Loucy (cell line): Measurements from ENCODE around the gene RAB30.

Experiments used
- H2AFZ ChIP-seq: fragments of 200-600 bp; sonication (generic); 2 replicates; pipeline ENCODE4 v1.6.0; 2016; ENCODE audit warnings: antibody characterized with exemption, mild to moderate bottlenecking, low read length, moderate library complexity
- H3F3A ChIP-seq: fragments of 200-600 bp; 2 replicates; pipeline ENCODE4 v1.6.0; 2016; ENCODE audit warnings: antibody characterized with exemption, low read depth, mild to moderate bottlenecking
- H3K27me3 ChIP-seq: fragments of 200-600 bp; sonication (generic); 2 replicates; pipeline ENCODE4 v1.6.1; 2014; ENCODE audit warnings: low read length, mild to moderate bottlenecking; ENCODE audit not compliant: insufficient read depth, poor library complexity, severe bottlenecking
- H3K36me3 ChIP-seq: fragments of 200-600 bp; sonication (generic); 2 replicates; pipeline ENCODE4 v1.6.1; 2016; ENCODE audit warnings: low read length; ENCODE audit not compliant: insufficient read depth
- H3K4me1 ChIP-seq: fragments of 200-600 bp; sonication (generic); 2 replicates; pipeline ENCODE4 v1.5.1; 2014; ENCODE audit warnings: low read length, mild to moderate bottlenecking; ENCODE audit not compliant: insufficient read depth, poor library complexity, severe bottlenecking
- H3K4me2 ChIP-seq: fragments of 200-600 bp; sonication (generic); 2 replicates; pipeline ENCODE4 v1.6.0; 2014; ENCODE audit warnings: antibody characterized with exemption, low read length, low read depth, mild to moderate bottlenecking; ENCODE audit not compliant: poor library complexity, severe bottlenecking
- H3K4me3 ChIP-seq: fragments of 200-600 bp; sonication (generic); 2 replicates; pipeline ENCODE4 v1.5.1; 2014; ENCODE audit warnings: low read length, mild to moderate bottlenecking, mixed read lengths; ENCODE audit not compliant: poor library complexity, severe bottlenecking
- H3K79me2 ChIP-seq: fragments of 200-600 bp; sonication (generic); 2 replicates; pipeline ENCODE4 v1.6.1; 2014; ENCODE audit warnings: low read length; ENCODE audit not compliant: insufficient read depth
- H3K9ac ChIP-seq: fragments of 200-600 bp; sonication (generic); 2 replicates; pipeline ENCODE4 v1.6.0; 2014; ENCODE audit warnings: mild to moderate bottlenecking, low read depth, low read length, moderate library complexity; ENCODE audit not compliant: poor library complexity, severe bottlenecking
- H3K9me2 ChIP-seq: fragments of 200-600 bp; sonication (generic); replicated peaks from 2 replicates; pipeline ENCODE4 v1.6.1; 2016; ENCODE audit warnings: low read depth, low read length, mixed read lengths
- H3K9me3 ChIP-seq: fragments of 200-600 bp; sonication (generic); 2 replicates; pipeline ENCODE4 v1.6.1; 2014; ENCODE audit warnings: mild to moderate bottlenecking, antibody characterized with exemption, low read length, low read depth; ENCODE audit not compliant: insufficient read depth
- H4K20me1 ChIP-seq: fragments of 200-600 bp; sonication (generic); 2 replicates; pipeline ENCODE4 v1.6.0; 2014; ENCODE audit warnings: antibody characterized with exemption, low read length, mild to moderate bottlenecking; ENCODE audit not compliant: insufficient read depth, poor library complexity, severe bottlenecking
- EZH2phosphoT487 ChIP-seq: fragments of 200-600 bp; IDR thresholded peaks from 2 replicates; pipeline ENCODE4 v1.6.1; 2018; ENCODE audit warnings: antibody characterized with exemption, mild to moderate bottlenecking, moderate library complexity, borderline replicate concordance
- TF ChIP-seq, protein P1 (sequence below): fragments of 200-600 bp; sonication (generic); conservative IDR thresholded peaks from 2 replicates; pipeline ENCODE4 v1.5.1; 2014; ENCODE audit warnings: mild to moderate bottlenecking, antibody characterized with exemption, low read length

RAB30 gene

DNA sequence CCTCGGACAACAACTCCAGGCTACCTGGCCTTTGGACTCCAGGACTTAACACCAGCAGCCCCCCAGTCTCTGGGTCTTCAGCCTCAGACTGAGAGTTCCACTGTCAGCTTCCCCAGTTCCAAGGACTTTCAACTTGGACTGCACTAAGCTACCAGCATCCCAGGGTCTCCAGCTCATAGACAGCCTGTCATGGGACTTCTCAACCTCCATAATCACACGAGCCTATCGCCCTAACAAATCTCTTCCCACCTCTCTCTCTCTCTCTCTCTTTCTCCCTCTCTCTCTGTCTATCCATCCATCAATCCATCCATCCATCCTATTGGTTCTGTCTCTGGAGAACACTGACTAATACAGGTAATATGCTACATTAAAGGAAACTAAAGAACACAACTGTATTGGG, 10.7 kb downstream of the RAB30 start:
- Histone ChIP-seq H3K9me2 (no peaks in the 10 kb centered on the region), H3K9me3 (no peaks in the 10 kb centered on the region), H3F3A (no peaks in the 10 kb centered on the region), H2AFZ (no peak overlapping the region), H3K4me1 (peaks cover 18% of the 10 kb centered on the region), H3K27me3 (no peaks in the 10 kb centered on the region), H3K79me2 (no peaks in the 10 kb centered on the region), H3K9ac (no peak overlapping the region), H4K20me1 (no peaks in the 10 kb centered on the region), H3K36me3 (no peaks in the 10 kb centered on the region), H3K4me3 (no peak overlapping the region), H3K4me2 (no peak overlapping the region)
- TF ChIP-seq, protein P1, sequence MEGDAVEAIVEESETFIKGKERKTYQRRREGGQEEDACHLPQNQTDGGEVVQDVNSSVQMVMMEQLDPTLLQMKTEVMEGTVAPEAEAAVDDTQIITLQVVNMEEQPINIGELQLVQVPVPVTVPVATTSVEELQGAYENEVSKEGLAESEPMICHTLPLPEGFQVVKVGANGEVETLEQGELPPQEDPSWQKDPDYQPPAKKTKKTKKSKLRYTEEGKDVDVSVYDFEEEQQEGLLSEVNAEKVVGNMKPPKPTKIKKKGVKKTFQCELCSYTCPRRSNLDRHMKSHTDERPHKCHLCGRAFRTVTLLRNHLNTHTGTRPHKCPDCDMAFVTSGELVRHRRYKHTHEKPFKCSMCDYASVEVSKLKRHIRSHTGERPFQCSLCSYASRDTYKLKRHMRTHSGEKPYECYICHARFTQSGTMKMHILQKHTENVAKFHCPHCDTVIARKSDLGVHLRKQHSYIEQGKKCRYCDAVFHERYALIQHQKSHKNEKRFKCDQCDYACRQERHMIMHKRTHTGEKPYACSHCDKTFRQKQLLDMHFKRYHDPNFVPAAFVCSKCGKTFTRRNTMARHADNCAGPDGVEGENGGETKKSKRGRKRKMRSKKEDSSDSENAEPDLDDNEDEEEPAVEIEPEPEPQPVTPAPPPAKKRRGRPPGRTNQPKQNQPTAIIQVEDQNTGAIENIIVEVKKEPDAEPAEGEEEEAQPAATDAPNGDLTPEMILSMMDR: no peak
- no peak for TF ChIP-seq EZH2phosphoT487

DNA sequence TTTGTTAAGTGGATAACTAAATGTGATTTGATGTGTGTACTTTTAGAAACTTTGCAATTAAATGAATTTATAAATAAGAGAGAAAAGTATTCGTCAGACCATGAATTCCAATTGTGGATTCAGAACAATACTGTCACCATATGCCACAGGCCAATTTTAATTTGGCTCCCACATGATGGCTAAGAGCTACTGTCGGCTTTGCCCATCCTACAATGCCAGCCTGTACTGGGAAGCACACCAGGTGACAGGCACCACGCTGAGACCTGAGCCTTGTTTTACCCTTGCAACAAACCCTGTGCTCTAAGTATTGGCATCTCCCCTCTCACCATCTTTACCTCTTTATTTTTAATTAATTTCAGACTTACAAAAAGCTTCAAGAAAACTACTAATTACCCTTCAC, 14.0 kb downstream of the RAB30 start:
- Histone ChIP-seq H3K9me3 (no peaks in the 10 kb centered on the region), H3K9ac (no peak overlapping the region), H4K20me1 (no peaks in the 10 kb centered on the region), H3K79me2 (no peaks in the 10 kb centered on the region), H2AFZ (no peak overlapping the region), H3K4me2 (no peak overlapping the region), H3K36me3 (no peaks in the 10 kb centered on the region), H3K9me2 (no peaks in the 10 kb centered on the region), H3K27me3 (no peaks in the 10 kb centered on the region), H3F3A (no peaks in the 10 kb centered on the region), H3K4me3 (no peak overlapping the region), H3K4me1 (peaks cover 32% of the 10 kb centered on the region)
- TF ChIP-seq EZH2phosphoT487: no peak
- TF ChIP-seq, protein P1: no peak

DNA sequence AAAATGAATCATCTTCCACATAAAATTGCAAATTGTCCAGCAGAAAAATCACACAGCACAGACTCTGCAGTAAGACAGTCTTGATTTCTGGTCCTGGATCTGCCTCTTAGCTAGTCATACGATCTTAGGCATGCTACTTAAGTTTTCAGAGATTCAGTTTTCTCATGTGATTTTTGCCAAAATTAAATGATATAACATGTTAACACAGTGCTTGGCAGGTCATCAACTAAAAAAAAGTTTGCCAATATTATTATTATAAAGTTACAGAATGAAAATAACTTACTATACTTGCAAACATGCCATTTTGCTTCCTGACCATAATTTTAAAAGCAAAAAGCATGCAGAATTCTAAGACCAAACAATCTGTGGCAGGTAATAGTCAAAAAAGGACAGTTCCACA, 15.1 kb downstream of the RAB30 start:
- no peak overlapping the region for H2AFZ ChIP-seq
- H3K9me2 ChIP-seq: no peaks in the 10 kb centered on the region
- TF ChIP-seq, protein P1: no peak
- no peak for TF ChIP-seq EZH2phosphoT487
- no peaks in the 10 kb centered on the region for H3K36me3 ChIP-seq
- H3K4me2 ChIP-seq: no peak overlapping the region
- H3K4me3 ChIP-seq: no peak overlapping the region
- H3K9ac ChIP-seq: no peak overlapping the region
- no peaks in the 10 kb centered on the region for H4K20me1 ChIP-seq
- no peaks in the 10 kb centered on the region for H3F3A ChIP-seq
- peaks cover 26% of the 10 kb centered on the region for H3K4me1 ChIP-seq
- no peaks in the 10 kb centered on the region for H3K27me3 ChIP-seq
- H3K79me2 ChIP-seq: no peaks in the 10 kb centered on the region
- H3K9me3 ChIP-seq: no peaks in the 10 kb centered on the region
